HCT116 (cell line): ENCODE results near the gene ZBTB39. TPM values are rescaled to one million over a fixed set of nuclear protein-coding genes. Genes with fewer than 3 reads are reported as not detected.

Experiments
- ATAC-seq: fragments of 200-7000 bp; cut with Tn5 transposase; 2 replicates; pipeline ENCODE4 v1.9.1; 2020; ENCODE audit warnings: mild to moderate bottlenecking, moderate library complexity
- BruUV-seq: library from RNA; stranded (reverse); fragments of 400-500 nt; replicated peaks from 2 replicates; lab custom pipeline; 2021; lab: Mats Ljungman, UMichigan
- CTCF ChIA-PET: fragments of 300-600 bp; sonication (Branson Sonifier 250); formaldehyde crosslinking; loops from one replicate; lab custom pipeline; 2021; ENCODE audit warnings: antibody characterized with exemption; lab: Charles Lee
- POLR2A ChIA-PET: fragments of 300-600, 350-600 bp; sonication (Branson Sonifier 250); formaldehyde crosslinking; loops from one replicate; lab custom pipeline; 2021; ENCODE audit warnings: antibody characterized with exemption; lab: Charles Lee
- RAD21 ChIA-PET, 2 experiments: fragments of 300-600 bp; sonication (Branson Sonifier 250); formaldehyde crosslinking; loops; one replicate each; lab custom pipeline; 2023; ENCODE audit warnings: low total read pairs in 2 of 2; ENCODE audit not compliant: uncharacterized antibody in 2 of 2, unreplicated experiment in 2 of 2, low non-redundant PET in 1 of 2; lab: Charles Lee
- DNase-seq: peaks from one replicate; pipeline ENCODE4 v3.0.0-alpha.2; 2010; ENCODE audit warnings: low read depth, low spot score
- H2AFZ ChIP-seq: fragments of 200-600 bp; shearing (Covaris generic), sonication (generic); 2 replicates; pipeline ENCODE4 v1.6.1; 2017; ENCODE audit warnings: low read depth, mixed run types, mixed read lengths, antibody characterized with exemption, low read length; ENCODE audit not compliant: poor library complexity, severe bottlenecking
- H3K27ac ChIP-seq: 2 replicates; pipeline ENCODE4 v1.5.1; 2012; ENCODE audit warnings: low read depth, low read length
- H3K27me3 ChIP-seq: fragments of 200-600 bp; sonication (generic); 2 replicates; pipeline ENCODE4 v1.6.1; 2016; ENCODE audit warnings: mixed run types, low read length, mixed read lengths; ENCODE audit not compliant: insufficient read depth
- H3K36me3 ChIP-seq, 2 experiments: fragments of 200-500 bp in 1 of 2; fragments of 200-600 bp in 1 of 2; sonication (Bioruptor generic) in 1 of 2; sonication (generic) in 1 of 2; 2 replicates each; pipeline versions ENCODE4 v1.5.1 to v1.6.1; 2014 to 2016; ENCODE audit warnings: low read length in 2 of 2, inconsistent platforms in 1 of 2, mixed read lengths in 1 of 2, mixed run types in 1 of 2; ENCODE audit not compliant: insufficient read depth in 2 of 2, control insufficient read depth in 1 of 2
- H3K4me1 ChIP-seq, 2 experiments: fragments of 200-600 bp in 1 of 2; sonication (generic) in 1 of 2; 2 replicates each; pipeline versions ENCODE4 v1.5.1 to v1.6.1; 2012 to 2017; ENCODE audit warnings: low read length in 2 of 2, inconsistent platforms in 1 of 2, mild to moderate bottlenecking in 1 of 2, mixed read lengths in 1 of 2, mixed run types in 1 of 2, moderate library complexity in 1 of 2; ENCODE audit not compliant: insufficient read depth in 2 of 2, control insufficient read depth in 1 of 2
- H3K4me2 ChIP-seq: fragments of 200-600 bp; sonication (generic); 2 replicates; pipeline ENCODE4 v1.6.1; 2017; ENCODE audit warnings: mixed run types, low read length, mixed read lengths
- H3K4me3 ChIP-seq, 2 experiments: fragments of 200-600 bp in 1 of 2; sonication (generic) in 1 of 2; replicated peaks in 1 of 2; 2 replicates each; pipeline ENCODE4 v1.5.1; 2011 to 2016; ENCODE audit warnings: low read length in 2 of 2, control low read depth in 1 of 2, low read depth in 1 of 2, mild to moderate bottlenecking in 1 of 2, mixed read lengths in 1 of 2, mixed run types in 1 of 2
- H3K79me2 ChIP-seq: fragments of 200-600 bp; sonication (generic); 2 replicates; pipeline ENCODE4 v1.6.1; 2017; ENCODE audit warnings: mild to moderate bottlenecking, mixed run types, low read length, moderate library complexity, mixed read lengths; ENCODE audit not compliant: insufficient read depth
- H3K9ac ChIP-seq: fragments of 200-600 bp; sonication (generic); 2 replicates; pipeline ENCODE4 v1.6.1; 2016; ENCODE audit warnings: low read length, mixed read lengths
- H3K9me2 ChIP-seq: fragments of 200-600 bp; sonication (generic), shearing (Covaris generic); 2 replicates; pipeline ENCODE4 v1.6.1; 2017; ENCODE audit warnings: mixed run types, mild to moderate bottlenecking, moderate library complexity; ENCODE audit not compliant: insufficient read depth
- H3K9me3 ChIP-seq, 2 experiments: fragments of 200-500 bp in 1 of 2; fragments of 200-600 bp in 1 of 2; sonication (Bioruptor generic) in 1 of 2; sonication (generic) in 1 of 2; 2 replicates each; pipeline ENCODE4 v1.6.1; 2014 to 2017; ENCODE audit warnings: low read length in 2 of 2, mixed read lengths in 2 of 2, inconsistent platforms in 1 of 2, low read depth in 1 of 2, mild to moderate bottlenecking in 1 of 2, mixed run types in 1 of 2, moderate library complexity in 1 of 2; ENCODE audit not compliant: control insufficient read depth in 1 of 2, insufficient read depth in 1 of 2
- H4K20me1 ChIP-seq: fragments of 200-600 bp; sonication (generic), shearing (Covaris generic); 2 replicates; pipeline ENCODE4 v1.6.1; 2017; ENCODE audit warnings: mixed run types, mild to moderate bottlenecking, moderate library complexity; ENCODE audit not compliant: insufficient read depth
- ATF3 ChIP-seq: IDR thresholded peaks from 2 replicates; pipeline ENCODE4 v1.6.1; 2012
- CBX3 ChIP-seq: IDR thresholded peaks from 2 replicates; pipeline ENCODE4 v1.6.1; 2012; ENCODE audit warnings: low read depth
- EZH2 ChIP-seq: fragments of 200-600 bp; sonication (generic); IDR thresholded peaks from 2 replicates; pipeline ENCODE4 v1.6.1; 2017; ENCODE audit warnings: antibody characterized with exemption, mixed run types
- EZH2phosphoT487 ChIP-seq: fragments of 200-600 bp; IDR thresholded peaks from 2 replicates; pipeline ENCODE4 v1.6.1; 2018; ENCODE audit warnings: antibody characterized with exemption, borderline replicate concordance
- POLR2A ChIP-seq: IDR thresholded peaks from 2 replicates; pipeline ENCODE4 v1.7.0; 2011; ENCODE audit warnings: borderline replicate concordance; ENCODE audit not compliant: insufficient read depth, insufficient read length; ENCODE audit errors: extremely low read depth
- SP1 ChIP-seq: IDR thresholded peaks from 2 replicates; pipeline ENCODE4 v1.6.1; 2012; ENCODE audit warnings: low read depth
- YY1 ChIP-seq: IDR thresholded peaks from 2 replicates; pipeline ENCODE4 v1.6.1; 2011; ENCODE audit warnings: low read length, low read depth, moderate library complexity, mild to moderate bottlenecking; ENCODE audit not compliant: insufficient replicate concordance; ENCODE audit errors: extremely low read depth
- ZFX ChIP-seq: fragments of 450-650 bp; IDR thresholded peaks from 2 replicates; pipeline ENCODE4 v1.6.1; 2017
- ZNF274 ChIP-seq: fragments of 200-500 bp; sonication (Bioruptor generic); IDR thresholded peaks from 2 replicates; pipeline ENCODE4 v1.6.1; 2014; ENCODE audit warnings: mild to moderate bottlenecking, low read depth, low read length, inconsistent platforms
- intact Hi-C: fragments of 100-400 bp; cut with micrococcal nuclease; formaldehyde crosslinking; loops from 2 replicates; pipeline ENCODE4 v1.10.0; 2022
- total RNA-seq: library from RNA; stranded (reverse); gene quantifications from one replicate; pipeline ENCODE4 v1.2.1, GENCODE V29; 2021; ENCODE audit not compliant: unreplicated experiment

Gene ZBTB39
- total RNA-seq, 1 experiment from 2014 or later, result 12.3 TPM

- Histone ChIP-seq H3K27me3 (no peaks in the 10 kb centered on the region), H2AFZ (no peak overlapping the region), H4K20me1 (no peaks in the 10 kb centered on the region), H3K79me2 (no peaks in the 10 kb centered on the region), H3K36me3 (no peaks in the 10 kb centered on the region), H3K4me3 (no peak overlapping the region), H3K27ac (no peak overlapping the region), H3K4me1 (no peaks in the 10 kb centered on the region)
- ATAC-seq, result no peak
- RAD21 ChIA-PET, result no interaction called here
- no peak for DNase-seq
- intact Hi-C loops, result no loop called here
- no peak for TF ChIP-seq EZH2phosphoT487
- TF ChIP-seq CBX3, result no peak
- TF ChIP-seq SP1, result no peak
- TF ChIP-seq POLR2A, result no peak
- no peak for TF ChIP-seq ZNF274
- TF ChIP-seq ZFX, result no peak
- TF ChIP-seq EZH2, result no peak
- TF ChIP-seq, all 23 proteins: peak for 0
- CTCF ChIA-PET, result no interaction called here
- no peaks in the 10 kb centered on the region for H3K9me3 ChIP-seq
- BruUV-seq, result no TSS peak
- no peak overlapping the region for H3K9ac ChIP-seq
- POLR2A ChIA-PET, result no interaction called here
- H3K4me2 ChIP-seq, result no peak overlapping the region
- no peaks in the 10 kb centered on the region for H3K9me2 ChIP-seq
Measured at GRCh38 chr12:56958422-56958821, 47.9 kb downstream of the ZBTB39 start.

- Histone ChIP-seq H3K9me3 (no peaks in the 10 kb centered on the region), H3K36me3 (no peaks in the 10 kb centered on the region), H3K27me3 (no peaks in the 10 kb centered on the region), H3K27ac (no peak within 1 kb of the TSS), H2AFZ (no peak within 1 kb of the TSS), H3K4me3 (no peak within 1 kb of the TSS), H3K79me2 (no peaks in the 10 kb centered on the region), H3K9me2 (no peaks in the 10 kb centered on the region), H3K4me1 (no peaks in the 10 kb centered on the region), H3K4me2 (no peak within 1 kb of the TSS), H3K9ac (no peak within 1 kb of the TSS), H4K20me1 (no peaks in the 10 kb centered on the region)
- intact Hi-C loops, result no loop called here
- TF ChIP-seq EZH2phosphoT487 (no peak), ATF3 (no peak), YY1 (no peak)
- RAD21 ChIA-PET, result no interaction called here
- DNase-seq, result no peak
- no peak for ATAC-seq
- CTCF ChIA-PET, result no interaction called here
- BruUV-seq, result no TSS peak
- POLR2A ChIA-PET, result no interaction called here
Measured at GRCh38 chr12:56957229-56958052, 48.9 kb downstream of the ZBTB39 start, which contains the start of gene RDH16. Gene RDH16, minus strand, starts transcription at chr12:56957608. Its CDS starts 146 bp downstream, at chr12:56957462.
